22Rv1 (cell line): ENCODE results near the gene KCNT1.

Source experiments
- CTCF ChIP-seq: fragments of 450-650 bp; IDR thresholded peaks from 2 replicates; pipeline ENCODE4 v1.5.1; 2017; ENCODE audit warnings: mild to moderate bottlenecking
- ZFX ChIP-seq: fragments of 450-650 bp; IDR thresholded peaks from 2 replicates; pipeline ENCODE4 v1.6.1; 2017; ENCODE audit warnings: antibody characterized with exemption, borderline replicate concordance

- TF ChIP-seq CTCF (no peak), ZFX (no peak)
Observed at GRCh38 chr9:135816651-135816970, 114.6 kb downstream of the KCNT1 start.
